Suprapubic skin (tissue), 4 donors: ENCODE results near the gene ARID1B.

Source experiments
- EP300 ChIP-seq: sonication (generic); formaldehyde crosslinking; IDR thresholded peaks from one replicate; pipeline ENCODE4 v1.6.1; 2017; ENCODE audit warnings: antibody characterized with exemption
- POLR2AphosphoS5 ChIP-seq, 3 donors: sonication (generic); formaldehyde crosslinking; IDR thresholded peaks; one replicate each; pipeline ENCODE4 v1.6.1; 2017; ENCODE audit warnings: antibody characterized with exemption in 3 of 3

DNA sequence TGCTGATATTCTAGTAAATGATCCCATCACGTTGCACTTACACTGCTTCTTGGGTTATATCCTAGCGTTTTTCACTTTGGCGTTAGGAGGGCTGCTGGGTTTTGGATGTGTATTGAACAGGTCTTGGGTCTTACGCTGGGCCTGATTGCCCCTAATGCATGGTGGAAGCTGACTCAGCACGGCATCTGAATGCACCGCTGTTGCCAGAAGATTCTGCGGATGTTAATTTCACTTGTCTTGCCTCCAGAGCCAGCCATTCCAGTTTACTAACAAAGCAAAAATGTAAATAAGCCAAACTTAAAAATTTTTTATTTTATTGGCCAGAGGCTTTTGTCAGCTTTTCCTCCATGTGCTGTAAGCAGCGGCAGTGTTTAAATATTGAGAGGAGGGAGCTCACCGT lies 312.7 kb downstream of the ARID1B start:
- TF ChIP-seq POLR2AphosphoS5 (IDR thresholded peaks at IDR 0.05) (no peak), EP300 (no peak)
